ENCODE results near the gene PKN2.
"Not testable (repeated sequence)": the region's sequence is repeated elsewhere in the genome, so short reads cannot be mapped to it uniquely, and the experiment has no call there.

Gene PKN2

GRCh38 chr1:88800382-88801051 lies 116.4 kb downstream of the PKN2 start:
- no peak for DNase-seq

- no peak for DNase-seq
Measured at GRCh38 chr1:88801575-88802208, 117.6 kb downstream of the PKN2 start.

GRCh38 chr1:88802404-88802803 lies 118.3 kb downstream of the PKN2 start:
- DNase-seq = no peak

GRCh38 chr1:88802950-88803349 lies 118.9 kb downstream of the PKN2 start:
- DNase-seq = no peak

GRCh38 chr1:88803444-88803843 lies 119.4 kb downstream of the PKN2 start:
- no peak for DNase-seq

- no peak for DNase-seq
Measured at GRCh38 chr1:88812366-88812765, 128.3 kb downstream of the PKN2 start.

- no peak for DNase-seq
Measured at GRCh38 chr1:88813471-88813870, 129.4 kb downstream of the PKN2 start.

- DNase-seq = not testable (repeated sequence)
Measured at GRCh38 chr1:88819642-88820041, 135.6 kb downstream of the PKN2 start.

- DNase-seq = no peak
Measured at GRCh38 chr1:88825721-88826120, 141.6 kb downstream of the PKN2 start.

GRCh38 chr1:88847643-88848042 lies 163.6 kb downstream of the PKN2 start:
- no peak for DNase-seq

GRCh38 chr1:88851303-88852063 lies 167.4 kb downstream of the PKN2 start:
- DNase-seq = no peak

- no peak for DNase-seq
Measured at GRCh38 chr1:88867743-88868521, 183.9 kb downstream of the PKN2 start.

- not testable (repeated sequence) for DNase-seq
Measured at GRCh38 chr1:88869644-88870043, 185.6 kb downstream of the PKN2 start.

- DNase-seq = no peak
Measured at GRCh38 chr1:88873737-88874349, 189.8 kb downstream of the PKN2 start.

GRCh38 chr1:88875595-88875994 lies 191.5 kb downstream of the PKN2 start:
- no peak for DNase-seq

- no peak for DNase-seq
Measured at GRCh38 chr1:88876573-88877365, 192.7 kb downstream of the PKN2 start.

GRCh38 chr1:88877382-88877825 lies 193.3 kb downstream of the PKN2 start:
- DNase-seq = no peak

GRCh38 chr1:88877911-88878310 lies 193.8 kb downstream of the PKN2 start:
- DNase-seq = no peak

GRCh38 chr1:88878731-88879130 lies 194.7 kb downstream of the PKN2 start:
- DNase-seq = no peak

GRCh38 chr1:88880717-88881116 lies 196.6 kb downstream of the PKN2 start:
- not testable (repeated sequence) for DNase-seq

GRCh38 chr1:88883156-88883555 lies 199.1 kb downstream of the PKN2 start:
- no peak for DNase-seq

Data from KG1 (cell line).